K562 (cell line): ENCODE measurements around the gene DNAJB12.

Experiments
- AFF4 ChIP-seq: sonication (generic); formaldehyde crosslinking; IDR thresholded peaks from 2 replicates; pipeline ENCODE4 v1.8.0; 2023; ENCODE audit warnings: mild to moderate bottlenecking, missing genetic modification reagents
- ATF2 ChIP-seq: sonication (generic); formaldehyde crosslinking; IDR thresholded peaks from 2 replicates; pipeline ENCODE4 v1.8.1; 2022; ENCODE audit warnings: missing genetic modification reagents
- E2F6 ChIP-seq, 2 experiments: IDR thresholded peaks; 2 replicates each; pipeline ENCODE4 v1.6.1; 2011; ENCODE audit warnings: borderline replicate concordance in 1 of 2, control low read depth in 1 of 2, low read depth in 1 of 2, low read length in 1 of 2, mild to moderate bottlenecking in 1 of 2, mixed read lengths in 1 of 2, moderate library complexity in 1 of 2; ENCODE audit not compliant: insufficient read depth in 1 of 2, insufficient read length in 1 of 2, poor library complexity in 1 of 2, severe bottlenecking in 1 of 2; ENCODE audit errors: extremely low read depth in 1 of 2
- RFX5 ChIP-seq: IDR thresholded peaks from 2 replicates; pipeline ENCODE4 v1.6.1; 2011; ENCODE audit warnings: low read depth, mild to moderate bottlenecking, improper control_type of control experiment, low read length
- ZNF707 ChIP-seq: fragments of 250-450 bp; sonication (Bioruptor Pico); conservative IDR thresholded peaks from 2 replicates; pipeline ENCODE4 v1.8.0; 2022; ENCODE audit warnings: inconsistent platforms, mild to moderate bottlenecking, moderate library complexity

- TF ChIP-seq RFX5 = no peak
- no peak for TF ChIP-seq AFF4 (CRISPR knock-in tag)
- TF ChIP-seq E2F6 (IDR thresholded peaks at IDR 0.05; ENCODE audit: borderline replicate concordance in 1 of 2, extremely low read depth in 1 of 2, insufficient read depth in 1 of 2, insufficient read length in 1 of 2, low read depth in 1 of 2, low read length in 1 of 2, poor library complexity in 1 of 2, severe bottlenecking in 1 of 2) = no peak
- TF ChIP-seq ATF2 (CRISPR knock-in tag) = no peak
- TF ChIP-seq ZNF707 (CRISPR knock-in tag) = no peak
Measured at GRCh38 chr10:72322280-72323058, 32.2 kb downstream of the DNAJB12 start.
